Smooth muscle cell of bladder (primary cell): ENCODE results near the gene SDR39U1. TPM values are rescaled to one million over a fixed set of nuclear protein-coding genes. Genes with fewer than 3 reads are reported as not detected.

Experiments
- total RNA-seq: library from RNA; depleted of rRNA; stranded (reverse); fragments of >200 nt; gene quantifications from 2 replicates; pipeline ENCODE4 v1.2.3, GENCODE V29; 2014

SDR39U1 gene
- total RNA-seq, result 9.4 and 10.3 TPM in 2 replicates

GRCh38 chr14:24442240-24443052 is at the start of gene SDR39U1:
SDR39U1 (minus strand) TSS chr14:24442776; CDS start chr14:24442769, 7 bp downstream.

GRCh38 chr14:24429395-24430142 is 13.0 kb downstream of the SDR39U1 start, which contains the start of the genes CBLN3 and KHNYN:
CBLN3 (minus strand) TSS chr14:24429668; CDS start chr14:24429054, 614 bp downstream.
KHNYN (plus strand) TSS chr14:24429954; CDS start chr14:24430731, 777 bp downstream.

GRCh38 chr14:24398653-24399446 is 43.7 kb downstream of the SDR39U1 start, which contains the start of gene NYNRIN:
NYNRIN (plus strand) TSS chr14:24399003; CDS start chr14:24399247, 244 bp downstream.

Other genes starting within 250 kb of the SDR39U1 start
- gene TM9SF1, start 247.3 kb downstream of the SDR39U1 start, total RNA-seq, result 50.9 and 58.4 TPM in 2 replicates
- gene TSSK4, start 237.1 kb downstream of the SDR39U1 start, total RNA-seq, result 0.14 and 0.28 TPM in 2 replicates
- gene CHMP4A, start 229.3 kb downstream of the SDR39U1 start, total RNA-seq, result 19.7 and 20.3 TPM in 2 replicates
- gene MDP1, start 226.7 kb downstream of the SDR39U1 start, total RNA-seq, result 16.2 and 17.7 TPM in 2 replicates
- gene NEDD8, start 210.4 kb downstream of the SDR39U1 start, total RNA-seq, result 226 and 239 TPM in 2 replicates
- gene GMPR2, start 209.8 kb downstream of the SDR39U1 start, total RNA-seq, result 123 and 126 TPM in 2 replicates
- gene TINF2, start 200.2 kb downstream of the SDR39U1 start, total RNA-seq, result 37.0 and 42.7 TPM in 2 replicates
- gene TGM1, start 179.6 kb downstream of the SDR39U1 start, total RNA-seq, result 0.71 and 1.6 TPM in 2 replicates
- gene RABGGTA, start 171.2 kb downstream of the SDR39U1 start, total RNA-seq, result 16.6 and 20.1 TPM in 2 replicates
- 7.2 and 10.5 TPM in 2 replicates for gene DHRS1, start 143.0 kb downstream of the SDR39U1 start, total RNA-seq
- gene NOP9, start 142.9 kb downstream of the SDR39U1 start, total RNA-seq, result 14.2 and 17.1 TPM in 2 replicates
- gene CIDEB, start 134.8 kb downstream of the SDR39U1 start, total RNA-seq, result 1.00 and 1.8 TPM in 2 replicates
- gene LTB4R2, start 132.6 kb downstream of the SDR39U1 start, total RNA-seq, result 1.6 and 2.7 TPM in 2 replicates
- 0.71 and 1.9 TPM in 2 replicates for gene LTB4R, start 131.3 kb downstream of the SDR39U1 start, total RNA-seq
- gene ADCY4, start 107.7 kb downstream of the SDR39U1 start, total RNA-seq, result 3.4 and 5.3 TPM in 2 replicates
- gene RIPK3, start 102.8 kb downstream of the SDR39U1 start, total RNA-seq, result 2.5 and 2.8 TPM in 2 replicates
- 48.2 and 66.7 TPM in 2 replicates for gene NFATC4, start 74.6 kb downstream of the SDR39U1 start, total RNA-seq
- 6.4 and 10.2 TPM in 2 replicates for gene NYNRIN, start 43.8 kb downstream of the SDR39U1 start, total RNA-seq
- gene CBLN3, start 13.1 kb downstream of the SDR39U1 start, total RNA-seq, result 3.3 and 3.4 TPM in 2 replicates
- 42.5 and 60.6 TPM in 2 replicates for gene KHNYN, start 12.8 kb downstream of the SDR39U1 start, total RNA-seq
- not detected in 2 replicates for gene CMA1, start 65.5 kb upstream of the SDR39U1 start, total RNA-seq
- gene CTSG, start 133.5 kb upstream of the SDR39U1 start, total RNA-seq, result not detected in 2 replicates
- gene GZMH, start 166.9 kb upstream of the SDR39U1 start, total RNA-seq, result not detected in 2 replicates
- gene GZMB, start 191.4 kb upstream of the SDR39U1 start, total RNA-seq, result not detected in 2 replicates